Immature natural killer cell (primary cell): ENCODE results near the gene ZNF417. TPM values are rescaled to one million over a fixed set of nuclear protein-coding genes. Genes with fewer than 3 reads are reported as not detected.
"Not testable (repeated sequence)": the region's sequence is repeated elsewhere in the genome, so short reads cannot be mapped to it uniquely, and the experiment has no call there.

ENCODE experiments used
- DNase-seq, 3 donors: peaks; one replicate each; pipeline ENCODE4 v3.0.0; 2022; ENCODE audit warnings: mixed read lengths in 1 of 3
- H3K27ac Mint-ChIP-seq, 6 donors: one replicate each; pipeline ENCODE4 v1.8.0; 2020; ENCODE audit warnings: mixed read lengths in 6 of 6, mild to moderate bottlenecking in 5 of 6, inconsistent platforms in 4 of 6, moderate library complexity in 3 of 6
- H3K27me3 Mint-ChIP-seq, 3 donors: one replicate each; pipeline ENCODE4 v1.8.0; 2020 to 2021; ENCODE audit warnings: low read depth in 3 of 3, mild to moderate bottlenecking in 3 of 3, mixed read lengths in 3 of 3, moderate library complexity in 3 of 3, inconsistent platforms in 1 of 3
- H3K36me3 Mint-ChIP-seq, 3 donors: one replicate each; pipeline ENCODE4 v1.8.0; 2020; ENCODE audit warnings: mixed read lengths in 3 of 3, inconsistent platforms in 2 of 3, mild to moderate bottlenecking in 2 of 3
- H3K4me1 Mint-ChIP-seq, 2 donors: one replicate each; pipeline ENCODE4 v1.8.0; 2020; ENCODE audit warnings: inconsistent platforms in 2 of 2, mild to moderate bottlenecking in 2 of 2, mixed read lengths in 2 of 2, moderate library complexity in 1 of 2
- H3K4me3 Mint-ChIP-seq, 5 donors: one replicate each; pipeline ENCODE4 v1.8.0; 2020; ENCODE audit warnings: mild to moderate bottlenecking in 5 of 5, mixed read lengths in 5 of 5, inconsistent platforms in 3 of 5, moderate library complexity in 3 of 5
- H3K9me3 Mint-ChIP-seq, 6 donors: one replicate each; pipeline ENCODE4 v1.8.0; 2020; ENCODE audit warnings: mild to moderate bottlenecking in 6 of 6, mixed read lengths in 6 of 6, inconsistent platforms in 4 of 6, moderate library complexity in 3 of 6
- polyA plus RNA-seq, 3 donors: library from polyadenylated mRNA; unstranded; fragments of 300-500 nt; fragmentation: Illumina TruSeq; gene quantifications; one replicate each; pipeline ENCODE4 v1.2.3, GENCODE V29; 2021

The ZNF417 gene
- polyA plus RNA-seq, 3 donors from 2014 or later, result 1.2 to 5.0 TPM; not detected in 1

GRCh38 chr19:57872450-57872849, 43.9 kb downstream of the ZNF417 start:
- H3K9me3 Mint-ChIP-seq, result peaks cover 45 to 88% (median 80%) of the 10 kb centered on the region in 6 donors
- DNase-seq, result no peak
- peaks cover 3 to 4% (median 4%) of the 10 kb centered on the region in 3 donors for H3K27me3 Mint-ChIP-seq
- no peak overlapping the region for H3K4me3 Mint-ChIP-seq
- H3K27ac Mint-ChIP-seq, result no peak overlapping the region
- H3K4me1 Mint-ChIP-seq, result peaks cover 0 to 2% of the 10 kb centered on the region in 2 donors
- H3K36me3 Mint-ChIP-seq, result peaks cover 36 to 64% (median 46%) of the 10 kb centered on the region in 3 donors

GRCh38 chr19:57870225-57870624, 46.2 kb downstream of the ZNF417 start:
- no peak overlapping the region for H3K27ac Mint-ChIP-seq
- H3K4me3 Mint-ChIP-seq, result peak overlapping the region in 1 of 5 donors; percentile 47
- H3K4me1 Mint-ChIP-seq, result no peaks in the 10 kb centered on the region
- peaks cover 39 to 89% (median 73%) of the 10 kb centered on the region in 6 donors for H3K9me3 Mint-ChIP-seq
- peaks cover 0 to 3% (median 2%) of the 10 kb centered on the region in 3 donors for H3K27me3 Mint-ChIP-seq
- H3K36me3 Mint-ChIP-seq, result peaks cover 34 to 62% (median 49%) of the 10 kb centered on the region in 3 donors
- DNase-seq, result no peak

- Mint-ChIP-seq H3K36me3 (peaks cover 38 to 63% (median 54%) of the 10 kb centered on the region in 3 donors), H3K9me3 (peaks cover 39 to 91% (median 74%) of the 10 kb centered on the region in 6 donors)
- H3K4me3 Mint-ChIP-seq, H3K4me1 Mint-ChIP-seq, H3K27me3 Mint-ChIP-seq, H3K27ac Mint-ChIP-seq, DNase-seq: not testable (repeated sequence)
These were observed 46.7 kb downstream of the ZNF417 start for GRCh38 chr19:57869655-57870054.

GRCh38 chr19:57867868-57868492, 48.4 kb downstream of the ZNF417 start:
- DNase-seq, result no peak
- no peak overlapping the region for H3K4me3 Mint-ChIP-seq
- H3K9me3 Mint-ChIP-seq, result peaks cover 29 to 84% (median 62%) of the 10 kb centered on the region in 6 donors
- H3K27me3 Mint-ChIP-seq, result peaks cover 0 to 3% (median 3%) of the 10 kb centered on the region in 3 donors
- peaks cover 37 to 56% (median 52%) of the 10 kb centered on the region in 3 donors for H3K36me3 Mint-ChIP-seq
- no peak overlapping the region for H3K27ac Mint-ChIP-seq
- H3K4me1 Mint-ChIP-seq, result no peaks in the 10 kb centered on the region

Other genes with a start within 250 kb of the ZNF417 start
- under 1 TPM in 1 of 3 donors, not detected in 2; 0.27 TPM for gene ZSCAN4, start 247.7 kb downstream of the ZNF417 start, polyA plus RNA-seq
- 1 to 10 TPM; 5.6 to 6.9 (median 6.0) TPM for gene ZNF551, start 234.6 kb downstream of the ZNF417 start, polyA plus RNA-seq
- gene ZNF154, start 207.4 kb downstream of the ZNF417 start, polyA plus RNA-seq, result 1 to 10 TPM; 1.6 to 4.2 (median 3.2) TPM
- gene ZNF671, start 189.0 kb downstream of the ZNF417 start, polyA plus RNA-seq, result 10 to 100 TPM; 13.5 to 21.8 (median 18.0) TPM
- gene ZNF776, start 169.8 kb downstream of the ZNF417 start, polyA plus RNA-seq, result 1 to 10 TPM; 5.0 to 7.3 (median 5.9) TPM
- gene ZNF586, start 146.9 kb downstream of the ZNF417 start, polyA plus RNA-seq, result 10 to 100 TPM in 2 of 3 donors, 1 to 10 TPM in 1; 8.1 to 14.6 (median 10.4) TPM
- gene ZNF552, start 101.7 kb downstream of the ZNF417 start, polyA plus RNA-seq, result 1 to 10 TPM; 4.4 to 6.7 (median 5.2) TPM
- 1 to 10 TPM in 2 of 3 donors, not detected in 1; 1.3 to 1.4 TPM for gene ZNF587B, start 86.3 kb downstream of the ZNF417 start, polyA plus RNA-seq
- gene ZNF587, start 66.7 kb downstream of the ZNF417 start, polyA plus RNA-seq, result 1 to 10 TPM in 2 of 3 donors, not detected in 1; 1.9 to 8.1 TPM
- 10 to 100 TPM; 11.8 to 26.7 (median 14.8) TPM for gene ZNF814, start 27.6 kb downstream of the ZNF417 start, polyA plus RNA-seq
- 1 to 10 TPM in 2 of 3 donors, not detected in 1; 2.5 to 3.5 TPM for gene ZNF418, start 18.8 kb upstream of the ZNF417 start, polyA plus RNA-seq
- 1 to 10 TPM; 5.9 to 7.5 (median 6.1) TPM for gene ZNF256, start 31.1 kb upstream of the ZNF417 start, polyA plus RNA-seq
- gene C19orf18, start 57.9 kb upstream of the ZNF417 start, polyA plus RNA-seq, result not detected
- gene ZNF606, start 86.2 kb upstream of the ZNF417 start, polyA plus RNA-seq, result 1 to 10 TPM; 4.4 to 9.4 (median 5.1) TPM
- gene ZSCAN1, start 117.4 kb upstream of the ZNF417 start, polyA plus RNA-seq, result under 1 TPM in 1 of 3 donors, not detected in 2; 0.46 TPM
- 1 to 10 TPM in 1 of 3 donors, under 1 TPM in 1, not detected in 1; 0.64 to 4.1 TPM for gene ZNF135, start 142.7 kb upstream of the ZNF417 start, polyA plus RNA-seq
- gene ZSCAN18, start 181.6 kb upstream of the ZNF417 start, polyA plus RNA-seq, result 10 to 100 TPM in 2 of 3 donors, 1 to 10 TPM in 1; 2.9 to 23.5 (median 15.2) TPM
- gene ZNF329, start 234.2 kb upstream of the ZNF417 start, polyA plus RNA-seq, result 10 to 100 TPM in 1 of 3 donors, 1 to 10 TPM in 2; 4.0 to 11.5 (median 6.6) TPM